ENCODE measurements around the gene HSD17B12.

The HSD17B12 gene

DNA sequence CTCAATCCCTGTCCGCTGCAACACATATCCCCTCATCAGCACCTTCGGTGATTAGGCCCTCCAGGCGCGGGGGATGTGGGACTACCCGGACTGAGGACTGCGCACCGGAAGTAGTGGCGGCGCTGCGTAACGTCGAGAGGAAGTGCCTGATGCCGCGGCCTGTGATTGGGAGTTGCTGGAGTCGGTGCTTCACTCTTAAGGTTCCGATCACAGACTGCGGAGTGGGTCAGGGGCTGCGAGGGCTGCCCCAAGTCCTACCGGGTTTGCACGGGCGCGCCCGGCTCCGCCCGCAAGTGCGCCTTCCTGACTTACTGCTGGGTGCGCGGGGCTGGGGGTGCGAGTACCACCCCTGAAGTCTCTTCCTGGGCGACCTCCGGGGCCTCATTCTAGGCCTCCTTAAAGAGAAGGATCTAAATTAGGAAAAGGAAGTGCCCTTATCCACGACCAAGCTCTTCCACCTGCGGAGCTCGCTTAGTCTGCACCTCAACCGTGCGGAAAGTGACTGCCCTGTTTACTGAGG is 200.2 kb downstream of the HSD17B12 start, which contains the start of gene ALKBH3:
Gene ALKBH3 (plus strand): TSS at position 192 of the 520 bp plus-strand sequence. CDS start 1,822 bp downstream, outside the sequence.
- Histone ChIP-seq H3K27me3 (peaks cover 0 to 18% (median 9%) of the 10 kb centered on the region in 11 experiments; a peak in 10 of 22 replicates), H3K4me3 (peak within 1 kb of the TSS; percentile 64 to 78 (median 68)), H3K4me1 (peaks cover 5 to 19% (median 9%) of the 10 kb centered on the region in 10 experiments; a peak in 12 of 20 replicates), H4K20me1 (no peaks in the 10 kb centered on the region), H3K36me3 (peaks cover 4 to 33% (median 20%) of the 10 kb centered on the region in 11 experiments; a peak in 18 of 22 replicates), H3K27ac (peak within 1 kb of the TSS; percentile 52 to 78 (median 70); a peak in 21 of 22 replicates), H3K4me2 (peak within 1 kb of the TSS; percentile 72 to 88 (median 78)), H3K9ac (peak within 1 kb of the TSS; percentile 64 to 80 (median 76)), H3K9me3 (replicated peaks in 1 of 11) (peaks cover 9 to 16% (median 14%) of the 10 kb centered on the region in 11 experiments; a peak in 18 of 22 replicates)
- TF ChIP-seq Cebpa-rat (IDR thresholded peaks at IDR 0.05) = no peak

DNA sequence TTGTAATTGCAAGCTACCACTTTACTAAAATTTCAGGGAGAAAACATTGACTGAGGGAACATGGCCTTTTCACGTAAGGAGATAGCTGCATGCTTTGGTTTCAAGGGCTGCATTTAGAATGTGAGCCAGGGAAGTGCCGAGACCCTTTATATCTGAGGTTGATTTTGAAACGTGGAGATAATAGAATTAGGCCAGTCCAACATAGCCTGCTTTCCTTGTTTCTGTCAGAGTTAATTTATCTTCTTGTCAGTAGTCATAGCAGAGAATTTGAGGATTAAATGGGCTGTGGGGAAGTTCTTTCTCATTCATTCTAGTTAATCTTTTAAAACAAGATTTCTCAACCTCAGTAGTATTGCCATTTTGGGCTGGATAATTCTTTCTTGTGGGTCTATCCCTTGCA is 212.3 kb downstream of the HSD17B12 start:
- no peak overlapping the region for H3K4me2 ChIP-seq
- H3K4me3 ChIP-seq = no peak overlapping the region
- H3K9ac ChIP-seq = no peak overlapping the region
- H3K4me1 ChIP-seq = no peaks in the 10 kb centered on the region
- H3K27ac ChIP-seq = no peak overlapping the region
- TF ChIP-seq Cebpa-rat (IDR thresholded peaks at IDR 0.05) = no peak
- H3K27me3 ChIP-seq = no peaks in the 10 kb centered on the region
- no peaks in the 10 kb centered on the region for H4K20me1 ChIP-seq
- H3K9me3 ChIP-seq (replicated peaks in 1 of 11) = no peaks in the 10 kb centered on the region
- H3K36me3 ChIP-seq = peaks cover 30 to 79% (median 46%) of the 10 kb centered on the region in 11 experiments; a peak in 20 of 22 replicates

DNA sequence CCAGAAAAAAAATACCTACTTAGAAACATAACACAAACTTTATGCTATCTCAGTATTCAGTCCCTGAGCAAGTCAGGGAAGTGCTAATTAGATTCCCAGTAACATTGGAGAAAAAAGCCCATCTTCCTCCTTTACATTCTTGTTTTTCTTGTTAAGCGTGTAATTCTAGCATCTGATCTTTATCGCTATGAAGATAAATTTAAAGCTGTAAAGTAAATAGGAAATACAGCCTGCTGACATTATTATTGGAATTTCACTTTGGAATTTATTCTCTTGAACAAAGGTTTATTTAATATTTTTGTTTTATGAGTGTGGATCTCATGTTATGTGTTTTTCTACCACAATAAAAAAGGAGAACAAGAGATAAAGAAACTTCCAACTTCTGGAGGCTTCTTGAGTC is 214.0 kb downstream of the HSD17B12 start:
- Histone ChIP-seq H4K20me1 (0 out of 22 replicates have a peak, but pooled peaks cover 0 to 6% (median 0%) of the 10 kb centered on the region in 11 experiments), H3K27ac (no peak overlapping the region), H3K4me1 (no peaks in the 10 kb centered on the region), H3K4me2 (no peak overlapping the region), H3K9ac (no peak overlapping the region), H3K27me3 (no peaks in the 10 kb centered on the region), H3K36me3 (peaks cover 45 to 93% (median 54%) of the 10 kb centered on the region in 11 experiments), H3K4me3 (no peak overlapping the region), H3K9me3 (replicated peaks in 1 of 11) (no peaks in the 10 kb centered on the region)
- TF ChIP-seq Cebpa-rat (IDR thresholded peaks at IDR 0.05) = no peak

DNA sequence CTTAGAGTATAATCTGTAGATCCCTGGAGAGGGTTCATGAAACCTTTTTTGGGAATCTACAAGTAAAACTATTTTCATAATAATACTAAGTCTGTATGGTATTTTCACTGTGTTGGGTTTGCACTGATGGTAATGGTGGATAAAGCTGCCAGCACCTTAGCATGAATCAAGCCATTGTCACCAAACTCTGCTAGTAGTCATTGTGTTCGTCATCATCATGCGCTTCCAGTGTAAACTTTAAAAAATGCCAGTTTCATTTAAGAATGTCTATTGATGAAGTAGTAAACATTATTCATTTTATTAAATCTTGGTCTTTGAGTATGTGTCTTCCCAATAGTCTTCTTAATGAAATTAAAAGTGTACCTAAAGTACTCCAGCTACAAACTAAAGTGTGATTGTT is 215.1 kb downstream of the HSD17B12 start:
- no peaks in the 10 kb centered on the region for H3K9me3 ChIP-seq (replicated peaks in 1 of 11)
- no peak for TF ChIP-seq Cebpa-rat (IDR thresholded peaks at IDR 0.05)
- peaks cover 44 to 85% (median 53%) of the 10 kb centered on the region in 11 experiments for H3K36me3 ChIP-seq
- H3K27ac ChIP-seq = no peak overlapping the region
- H3K9ac ChIP-seq = no peak overlapping the region
- 0 out of 22 replicates have a peak, but pooled peaks cover 0 to 6% (median 0%) of the 10 kb centered on the region in 11 experiments for H4K20me1 ChIP-seq
- no peaks in the 10 kb centered on the region for H3K4me1 ChIP-seq
- H3K4me3 ChIP-seq = no peak overlapping the region
- no peaks in the 10 kb centered on the region for H3K27me3 ChIP-seq
- H3K4me2 ChIP-seq = no peak overlapping the region

GRCh38 chr11:43898574-43898973 is 218.0 kb downstream of the HSD17B12 start:
- H3K27ac ChIP-seq = no peak overlapping the region
- H3K4me3 ChIP-seq = no peak overlapping the region
- H4K20me1 ChIP-seq = 0 out of 22 replicates have a peak, but pooled peaks cover 0 to 6% (median 0%) of the 10 kb centered on the region in 11 experiments
- no peaks in the 10 kb centered on the region for H3K27me3 ChIP-seq
- H3K9me3 ChIP-seq (replicated peaks in 1 of 11) = no peaks in the 10 kb centered on the region
- no peak for TF ChIP-seq Cebpa-rat (IDR thresholded peaks at IDR 0.05)
- H3K4me2 ChIP-seq = no peak overlapping the region
- H3K4me1 ChIP-seq = peaks cover 0 to 14% (median 0%) of the 10 kb centered on the region in 10 experiments; a peak in 4 of 20 replicates
- peaks cover 30 to 79% (median 38%) of the 10 kb centered on the region in 11 experiments; a peak in 20 of 22 replicates for H3K36me3 ChIP-seq
- no peak overlapping the region for H3K9ac ChIP-seq

DNA sequence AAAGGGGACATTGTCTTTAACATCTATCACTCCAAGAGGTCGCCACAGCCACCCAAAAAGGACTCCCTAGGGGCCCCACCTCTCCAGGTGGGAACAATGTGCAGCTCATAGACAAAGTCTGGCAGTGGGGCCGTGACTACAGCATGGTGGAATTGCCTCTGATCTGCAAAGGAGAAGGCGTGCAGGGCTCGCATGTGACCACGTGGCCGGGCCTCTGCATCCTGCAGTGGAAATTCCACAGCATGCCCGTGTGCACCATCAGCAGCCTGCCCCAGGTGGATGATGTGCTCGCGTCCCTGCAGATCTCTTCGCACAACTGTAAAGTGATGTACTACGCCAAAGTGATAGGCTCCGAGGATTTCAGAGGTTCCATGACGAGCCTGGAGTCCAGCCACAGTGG is 218.6 kb downstream of the HSD17B12 start:
- Histone ChIP-seq H3K27me3 (no peaks in the 10 kb centered on the region), H3K9me3 (replicated peaks in 1 of 11) (no peaks in the 10 kb centered on the region), H3K27ac (no peak overlapping the region), H3K9ac (no peak overlapping the region), H3K4me2 (no peak overlapping the region), H4K20me1 (0 out of 22 replicates have a peak, but pooled peaks cover 0 to 6% (median 0%) of the 10 kb centered on the region in 11 experiments), H3K36me3 (peaks cover 34 to 74% (median 40%) of the 10 kb centered on the region in 11 experiments; a peak in 20 of 22 replicates), H3K4me3 (no peak overlapping the region), H3K4me1 (peaks cover 0 to 14% (median 0%) of the 10 kb centered on the region in 10 experiments; a peak in 4 of 20 replicates)
- no peak for TF ChIP-seq Cebpa-rat (IDR thresholded peaks at IDR 0.05)

GRCh38 chr11:43901551-43901950 is 221.0 kb downstream of the HSD17B12 start:
- no peak overlapping the region for H3K4me3 ChIP-seq
- H3K27ac ChIP-seq = no peak overlapping the region
- H4K20me1 ChIP-seq = 0 out of 22 replicates have a peak, but pooled peaks cover 0 to 6% (median 0%) of the 10 kb centered on the region in 11 experiments
- H3K4me2 ChIP-seq = peak overlapping the region in 2 of 11 experiments; percentile 23 to 32; a peak in 4 of 22 replicates
- H3K9ac ChIP-seq = no peak overlapping the region
- no peaks in the 10 kb centered on the region for H3K27me3 ChIP-seq
- no peaks in the 10 kb centered on the region for H3K9me3 ChIP-seq (replicated peaks in 1 of 11)
- H3K4me1 ChIP-seq = peaks cover 0 to 27% (median 0%) of the 10 kb centered on the region in 10 experiments; a peak in 9 of 20 replicates
- TF ChIP-seq Cebpa-rat (IDR thresholded peaks at IDR 0.05) = no peak
- H3K36me3 ChIP-seq = peaks cover 25 to 54% (median 33%) of the 10 kb centered on the region in 11 experiments; a peak in 20 of 22 replicates

GRCh38 chr11:43903078-43903477 is 222.5 kb downstream of the HSD17B12 start:
- H3K4me3 ChIP-seq = no peak overlapping the region
- H3K27ac ChIP-seq = no peak overlapping the region
- no peaks in the 10 kb centered on the region for H3K9me3 ChIP-seq (replicated peaks in 1 of 11)
- H3K4me2 ChIP-seq = no peak overlapping the region
- no peak for TF ChIP-seq Cebpa-rat (IDR thresholded peaks at IDR 0.05)
- H3K9ac ChIP-seq = no peak overlapping the region
- H4K20me1 ChIP-seq = 0 out of 22 replicates have a peak, but pooled peaks cover 0 to 6% (median 0%) of the 10 kb centered on the region in 11 experiments
- H3K36me3 ChIP-seq = peaks cover 11 to 39% (median 23%) of the 10 kb centered on the region in 11 experiments; a peak in 19 of 22 replicates
- peaks cover 10 to 37% (median 13%) of the 10 kb centered on the region in 10 experiments for H3K4me1 ChIP-seq
- H3K27me3 ChIP-seq = no peaks in the 10 kb centered on the region

GRCh38 chr11:43903969-43904368 is 223.4 kb downstream of the HSD17B12 start:
- Histone ChIP-seq H3K9ac (no peak overlapping the region), H3K4me1 (peaks cover 10 to 37% (median 13%) of the 10 kb centered on the region in 10 experiments), H3K36me3 (peaks cover 4 to 30% (median 14%) of the 10 kb centered on the region in 11 experiments; a peak in 16 of 22 replicates), H3K4me2 (no peak overlapping the region), H4K20me1 (0 out of 22 replicates have a peak, but pooled peaks cover 0 to 5% (median 0%) of the 10 kb centered on the region in 11 experiments), H3K27me3 (no peaks in the 10 kb centered on the region), H3K27ac (no peak overlapping the region), H3K9me3 (replicated peaks in 1 of 11) (no peaks in the 10 kb centered on the region), H3K4me3 (no peak overlapping the region)
- TF ChIP-seq Cebpa-rat (IDR thresholded peaks at IDR 0.05) = no peak
